ENCODE data around the gene CCSER1. TPM values are rescaled to one million over a fixed set of nuclear protein-coding genes. Genes with fewer than 3 reads are reported as not detected.

Gene CCSER1
- total RNA-seq, 1 donor from 2014 or later, result not detected

DNA sequence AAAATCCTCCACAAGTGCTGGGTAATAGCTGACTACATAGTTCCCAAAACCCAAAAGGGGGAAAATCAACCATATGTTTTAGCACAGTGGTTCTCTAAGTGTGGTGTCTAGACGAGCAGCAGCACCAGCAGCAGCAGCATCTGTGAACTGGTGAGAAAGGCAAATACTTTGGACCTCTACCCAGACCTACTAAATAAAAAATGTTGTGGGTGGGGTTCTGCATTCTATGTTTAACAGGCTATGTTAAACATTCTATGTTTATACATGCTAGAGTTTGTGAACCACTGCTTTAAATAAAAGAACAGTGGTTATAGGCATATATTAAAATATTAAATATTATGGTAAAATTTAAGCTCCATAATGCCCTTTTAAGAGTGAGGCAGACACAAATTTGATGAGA, 1171.6 kb downstream of the CCSER1 start:
- no peaks in the 10 kb centered on the region for H3K4me1 Mint-ChIP-seq (ENCODE audit: low read depth)
- H3K36me3 Mint-ChIP-seq (ENCODE audit: low read depth), result no peaks in the 10 kb centered on the region

GRCh38 chr4:91302120-91302519, 1174.9 kb downstream of the CCSER1 start:
- TF ChIP-seq, protein P1, sequence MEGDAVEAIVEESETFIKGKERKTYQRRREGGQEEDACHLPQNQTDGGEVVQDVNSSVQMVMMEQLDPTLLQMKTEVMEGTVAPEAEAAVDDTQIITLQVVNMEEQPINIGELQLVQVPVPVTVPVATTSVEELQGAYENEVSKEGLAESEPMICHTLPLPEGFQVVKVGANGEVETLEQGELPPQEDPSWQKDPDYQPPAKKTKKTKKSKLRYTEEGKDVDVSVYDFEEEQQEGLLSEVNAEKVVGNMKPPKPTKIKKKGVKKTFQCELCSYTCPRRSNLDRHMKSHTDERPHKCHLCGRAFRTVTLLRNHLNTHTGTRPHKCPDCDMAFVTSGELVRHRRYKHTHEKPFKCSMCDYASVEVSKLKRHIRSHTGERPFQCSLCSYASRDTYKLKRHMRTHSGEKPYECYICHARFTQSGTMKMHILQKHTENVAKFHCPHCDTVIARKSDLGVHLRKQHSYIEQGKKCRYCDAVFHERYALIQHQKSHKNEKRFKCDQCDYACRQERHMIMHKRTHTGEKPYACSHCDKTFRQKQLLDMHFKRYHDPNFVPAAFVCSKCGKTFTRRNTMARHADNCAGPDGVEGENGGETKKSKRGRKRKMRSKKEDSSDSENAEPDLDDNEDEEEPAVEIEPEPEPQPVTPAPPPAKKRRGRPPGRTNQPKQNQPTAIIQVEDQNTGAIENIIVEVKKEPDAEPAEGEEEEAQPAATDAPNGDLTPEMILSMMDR (IDR thresholded peaks at IDR 0.05), result no peak
- no peaks in the 10 kb centered on the region for H3K36me3 Mint-ChIP-seq (ENCODE audit: low read depth)
- H3K27me3 Mint-ChIP-seq (ENCODE audit: low read depth), result peaks cover 2% of the 10 kb centered on the region
- no peak for DNase-seq (ENCODE audit: low spot score)
- H3K27ac Mint-ChIP-seq (ENCODE audit: unreplicated experiment), result no peak overlapping the region
- H3K4me3 Mint-ChIP-seq (ENCODE audit: unreplicated experiment), result no peak overlapping the region
- H3K4me1 Mint-ChIP-seq (ENCODE audit: low read depth), result no peaks in the 10 kb centered on the region
- no peaks in the 10 kb centered on the region for H3K9me3 Mint-ChIP-seq (ENCODE audit: low read depth)

More for the DNA sequence above, 1171.6 kb downstream of the CCSER1 start:
- H3K4me3 Mint-ChIP-seq (ENCODE audit: unreplicated experiment), result no peak overlapping the region
- peaks cover 8% of the 10 kb centered on the region for H3K9me3 Mint-ChIP-seq (ENCODE audit: low read depth)
- no peaks in the 10 kb centered on the region for H3K27me3 Mint-ChIP-seq (ENCODE audit: low read depth)
- no peak for DNase-seq (ENCODE audit: low spot score)
- TF ChIP-seq, protein P1 (IDR thresholded peaks at IDR 0.05), result no peak
- no peak overlapping the region for H3K27ac Mint-ChIP-seq (ENCODE audit: unreplicated experiment)

DNA sequence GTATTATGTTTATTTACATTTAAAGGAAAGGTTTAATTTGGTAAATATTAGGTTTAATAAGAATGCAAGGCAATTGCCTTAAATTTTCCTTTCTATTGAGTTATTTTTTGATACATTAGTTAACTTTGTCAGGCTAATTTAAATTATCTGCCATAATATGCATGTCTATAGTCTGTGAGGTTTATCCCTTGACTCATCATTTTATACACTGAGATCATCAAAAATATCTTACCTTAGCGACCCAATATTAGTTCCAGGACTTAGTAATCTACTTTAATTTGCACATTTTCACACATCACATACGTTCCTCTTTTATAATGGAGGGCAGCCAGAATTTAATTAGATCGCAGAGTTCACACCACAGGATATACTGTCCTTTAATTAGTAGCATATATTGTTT, 1177.1 kb downstream of the CCSER1 start:
- Mint-ChIP-seq H3K36me3 (ENCODE audit: low read depth) (no peaks in the 10 kb centered on the region), H3K27me3 (ENCODE audit: low read depth) (peaks cover 2% of the 10 kb centered on the region), H3K4me3 (ENCODE audit: unreplicated experiment) (no peak overlapping the region), H3K27ac (ENCODE audit: unreplicated experiment) (no peak overlapping the region), H3K9me3 (ENCODE audit: low read depth) (no peaks in the 10 kb centered on the region), H3K4me1 (ENCODE audit: low read depth) (no peaks in the 10 kb centered on the region)
- no peak for DNase-seq (ENCODE audit: low spot score)
- TF ChIP-seq, protein P1 (IDR thresholded peaks at IDR 0.05), result no peak

GRCh38 chr4:91317434-91317833, 1190.2 kb downstream of the CCSER1 start:
- H3K4me3 Mint-ChIP-seq (ENCODE audit: unreplicated experiment), result no peak overlapping the region
- no peaks in the 10 kb centered on the region for H3K36me3 Mint-ChIP-seq (ENCODE audit: low read depth)
- no peaks in the 10 kb centered on the region for H3K9me3 Mint-ChIP-seq (ENCODE audit: low read depth)
- H3K27ac Mint-ChIP-seq (ENCODE audit: unreplicated experiment), result no peak overlapping the region
- H3K27me3 Mint-ChIP-seq (ENCODE audit: low read depth), result peaks cover 2% of the 10 kb centered on the region
- DNase-seq (ENCODE audit: low spot score), result no peak
- H3K4me1 Mint-ChIP-seq (ENCODE audit: low read depth), result no peaks in the 10 kb centered on the region
- TF ChIP-seq, protein P1 (IDR thresholded peaks at IDR 0.05), result no peak

DNA sequence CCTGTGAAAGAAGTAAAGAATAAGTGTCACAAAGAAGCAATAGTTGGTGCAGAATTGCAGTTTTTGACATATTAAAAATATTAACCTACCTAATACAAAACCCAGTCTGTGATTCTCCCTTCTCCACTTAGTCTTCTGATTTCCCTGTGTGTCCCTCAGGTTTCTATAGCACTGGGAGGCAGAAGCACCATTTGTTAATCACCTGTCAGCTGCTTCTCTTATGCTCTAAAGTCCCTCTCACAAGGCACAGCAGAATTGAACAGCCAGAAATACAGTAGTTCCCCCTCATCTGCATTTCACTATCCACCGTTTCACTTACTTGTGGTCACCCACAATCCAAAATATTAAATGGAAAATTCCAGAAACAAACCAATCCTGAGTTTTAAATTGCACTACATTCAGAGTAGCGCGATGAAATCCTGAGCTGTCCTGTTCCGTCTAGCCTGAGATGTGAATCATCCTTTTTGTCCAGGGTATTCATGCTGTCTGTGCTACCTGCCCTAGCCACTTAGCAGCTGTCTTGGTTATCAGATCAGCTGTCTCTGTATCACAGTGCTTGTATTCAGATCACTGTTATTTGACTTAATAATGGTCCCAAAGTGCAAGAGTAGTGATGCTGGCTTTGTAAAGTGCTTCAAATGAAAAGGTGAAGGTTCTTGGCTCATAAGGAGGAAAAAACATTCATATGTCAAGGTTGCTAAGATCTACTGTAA, 1192.5 kb downstream of the CCSER1 start:
- DNase-seq (ENCODE audit: low spot score), result no peak
- H3K4me3 Mint-ChIP-seq (ENCODE audit: unreplicated experiment), result no peak overlapping the region
- H3K27ac Mint-ChIP-seq (ENCODE audit: unreplicated experiment), result no peak overlapping the region
- H3K27me3 Mint-ChIP-seq (ENCODE audit: low read depth), result peaks cover 2% of the 10 kb centered on the region
- H3K4me1 Mint-ChIP-seq (ENCODE audit: low read depth), result no peaks in the 10 kb centered on the region
- H3K36me3 Mint-ChIP-seq (ENCODE audit: low read depth), result no peaks in the 10 kb centered on the region
- TF ChIP-seq, protein P1 (IDR thresholded peaks at IDR 0.05), result no peak
- H3K9me3 Mint-ChIP-seq (ENCODE audit: low read depth), result no peaks in the 10 kb centered on the region
